IPS DF 4.7 (cell line): ENCODE results near the gene PTPRD.
"Not testable (repeated sequence)": the region's sequence is repeated elsewhere in the genome, so short reads cannot be mapped to it uniquely, and the experiment has no call there.

ENCODE experiments used
- DNase-seq: peaks from one replicate; pipeline ENCODE4 v3.0.0-alpha.2; 2013; ENCODE audit warnings: low spot score; ENCODE audit errors: extremely low read depth

Gene PTPRD

DNA sequence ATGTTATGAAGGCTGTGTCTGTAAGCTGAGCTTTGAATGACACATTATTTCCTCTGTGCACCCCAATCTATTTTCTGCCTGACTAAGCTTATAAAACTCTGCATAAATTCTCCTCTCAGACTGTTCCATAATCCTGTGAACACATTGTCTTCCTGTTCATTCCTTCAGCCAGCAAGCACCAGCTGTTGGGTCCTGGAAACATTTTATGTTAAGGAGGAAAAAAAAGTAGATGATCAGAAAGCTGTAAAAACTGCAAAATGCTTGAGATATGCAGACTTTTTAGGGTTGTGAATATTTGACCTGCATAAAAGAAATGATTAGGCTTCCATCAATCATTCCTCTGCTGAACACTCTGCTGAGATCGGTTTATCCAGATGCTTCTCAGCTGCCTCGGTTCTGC lies 1567.2 kb downstream of the PTPRD start:
- no peak for DNase-seq

DNA sequence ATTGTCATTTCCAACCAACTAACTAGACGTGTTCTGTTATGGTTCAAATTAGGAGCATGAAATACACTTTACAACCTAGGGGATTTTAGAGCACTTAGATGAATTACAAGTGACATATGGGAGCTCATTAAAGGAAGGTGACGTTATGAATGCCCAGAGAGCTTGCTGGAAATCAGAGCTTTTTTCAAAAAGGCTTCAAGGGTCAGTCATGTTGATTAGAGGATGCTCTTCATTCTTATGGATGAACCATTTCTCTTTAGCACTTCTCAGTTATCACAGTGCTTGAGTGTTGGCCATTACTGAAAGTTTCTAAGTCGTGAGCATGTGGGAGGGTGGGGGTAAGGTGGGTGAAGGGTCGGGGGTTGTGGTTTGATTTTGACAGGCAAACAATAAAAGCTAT lies 1567.7 kb downstream of the PTPRD start:
- DNase-seq, result no peak

DNA sequence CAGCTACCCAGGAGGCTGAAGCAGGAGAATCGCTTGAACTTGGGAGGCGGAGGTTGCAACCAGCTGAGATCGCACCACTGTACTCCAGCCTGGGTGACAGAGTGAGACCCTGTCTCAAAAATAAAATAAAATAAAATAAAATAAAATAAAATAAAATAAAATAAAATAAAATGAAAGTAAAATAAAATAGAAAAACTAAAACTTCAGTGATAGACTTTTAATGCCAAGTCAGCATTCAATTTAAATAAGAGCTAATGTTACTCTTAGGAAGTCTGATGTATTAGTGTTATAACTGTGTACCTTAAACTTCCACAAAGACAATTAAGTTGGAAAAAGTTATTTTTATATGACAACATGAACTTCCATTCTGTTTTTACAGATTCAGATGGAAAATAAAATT lies 1569.0 kb downstream of the PTPRD start:
- DNase-seq, result not testable (repeated sequence)

DNA sequence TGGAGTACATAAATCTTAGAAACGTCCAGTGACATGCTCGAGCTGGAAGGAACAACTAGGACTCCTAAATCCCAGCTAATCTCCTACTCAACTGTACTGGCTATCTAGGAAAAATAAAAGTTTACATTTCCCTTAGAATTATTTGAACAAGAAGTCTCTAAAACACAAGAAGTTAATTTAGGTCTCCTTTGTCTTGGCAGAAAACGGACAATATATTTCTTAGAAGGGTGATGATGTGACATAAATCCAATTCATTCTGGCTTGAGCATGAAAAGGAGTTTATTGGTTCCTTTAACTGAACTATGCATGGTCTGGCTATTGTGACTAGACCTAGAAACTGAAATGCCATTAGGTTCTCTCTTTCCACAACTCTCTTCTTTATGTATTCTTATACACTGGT lies 1571.0 kb downstream of the PTPRD start:
- DNase-seq, result no peak

DNA sequence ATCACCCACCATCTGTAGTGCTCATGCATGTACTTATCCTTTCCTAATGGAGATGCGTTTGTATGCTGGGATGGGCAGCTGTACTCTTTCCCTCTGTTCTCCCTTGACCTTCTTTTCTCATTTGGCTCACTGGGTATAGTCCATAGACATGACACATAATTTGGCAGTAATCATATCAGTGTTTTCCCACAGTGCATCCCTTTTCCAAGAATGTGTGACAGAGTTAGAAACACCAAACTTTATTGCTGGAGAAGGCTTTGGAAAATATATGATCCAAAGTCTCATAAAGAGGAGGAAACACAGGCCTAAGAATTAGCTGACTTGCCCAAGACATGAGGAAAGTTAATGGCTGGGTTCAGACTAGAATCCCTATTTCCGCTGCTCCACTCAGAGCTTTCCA lies 1579.8 kb downstream of the PTPRD start:
- no peak for DNase-seq

DNA sequence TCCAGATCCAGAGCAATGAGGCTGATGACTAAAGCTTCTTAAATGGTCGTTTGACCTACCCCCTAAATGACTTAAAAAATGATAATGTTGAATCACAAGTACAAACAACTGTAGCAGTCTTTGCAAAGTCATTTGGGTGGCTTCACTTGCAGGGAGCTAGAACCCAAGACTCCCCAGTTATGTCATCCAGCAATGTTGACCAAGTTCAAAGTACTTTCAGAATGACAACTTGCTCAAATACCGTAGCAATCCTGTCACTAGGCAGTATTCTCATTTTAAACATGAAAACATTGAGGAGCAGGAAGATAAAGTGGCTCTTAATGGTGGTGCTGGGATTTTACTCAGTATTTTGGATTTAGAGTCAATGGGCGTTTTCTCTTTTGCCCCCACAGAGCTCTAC lies 1596.2 kb downstream of the PTPRD start:
- no peak for DNase-seq

DNA sequence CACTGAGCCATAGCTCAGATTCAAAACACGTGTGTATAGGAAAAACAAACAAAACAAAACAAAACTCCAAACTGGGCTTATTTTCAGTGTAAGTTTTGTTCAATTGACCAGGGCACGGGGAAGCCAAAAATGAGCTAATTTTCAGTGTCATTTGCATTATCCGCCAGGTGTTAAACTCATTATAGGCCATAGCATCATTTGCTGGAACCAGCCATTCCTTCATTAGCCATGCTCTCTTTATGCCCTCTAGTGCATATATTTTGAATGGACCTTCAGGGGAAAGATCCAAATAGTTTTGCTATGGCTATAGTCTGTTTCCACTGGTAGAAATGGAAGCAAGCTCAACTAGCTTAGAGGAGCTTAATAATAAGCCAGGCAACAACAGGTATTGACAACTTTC lies 1608.0 kb downstream of the PTPRD start:
- DNase-seq, result no peak

DNA sequence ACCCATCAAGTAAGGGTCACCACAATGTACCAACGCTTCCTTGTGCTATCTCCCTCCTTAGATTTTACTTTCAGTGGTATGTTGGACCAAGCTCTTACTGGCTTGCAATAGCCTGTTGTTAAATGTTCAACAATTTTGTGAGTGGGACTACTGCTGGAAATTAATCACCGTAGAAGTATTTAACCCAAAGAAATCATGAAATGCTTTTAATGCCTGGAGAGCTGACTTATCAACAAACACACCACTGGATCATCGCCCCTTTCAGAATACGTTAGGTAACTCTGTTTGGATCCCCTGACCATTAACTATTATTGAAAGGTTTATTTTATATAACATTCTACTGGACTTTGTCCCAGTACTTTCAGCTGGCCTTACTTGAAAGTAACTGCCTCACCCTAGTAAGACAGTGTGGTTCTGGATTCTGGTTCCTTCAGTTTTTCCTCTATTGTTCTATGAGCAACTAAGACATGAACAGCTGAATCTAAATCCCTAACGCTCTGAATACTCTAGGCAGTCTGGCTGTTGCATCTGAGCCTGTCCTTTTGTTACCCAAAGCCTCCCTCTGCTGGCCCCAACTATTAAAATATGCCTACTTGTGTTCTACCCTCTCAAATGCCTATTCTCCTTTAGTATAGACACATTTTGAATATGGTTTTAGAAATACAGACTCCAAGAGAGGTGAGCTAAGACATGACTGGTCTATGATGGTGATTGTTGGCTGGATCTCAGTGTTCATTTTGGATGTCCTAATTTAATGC lies 1609.8 kb downstream of the PTPRD start:
- no peak for DNase-seq

DNA sequence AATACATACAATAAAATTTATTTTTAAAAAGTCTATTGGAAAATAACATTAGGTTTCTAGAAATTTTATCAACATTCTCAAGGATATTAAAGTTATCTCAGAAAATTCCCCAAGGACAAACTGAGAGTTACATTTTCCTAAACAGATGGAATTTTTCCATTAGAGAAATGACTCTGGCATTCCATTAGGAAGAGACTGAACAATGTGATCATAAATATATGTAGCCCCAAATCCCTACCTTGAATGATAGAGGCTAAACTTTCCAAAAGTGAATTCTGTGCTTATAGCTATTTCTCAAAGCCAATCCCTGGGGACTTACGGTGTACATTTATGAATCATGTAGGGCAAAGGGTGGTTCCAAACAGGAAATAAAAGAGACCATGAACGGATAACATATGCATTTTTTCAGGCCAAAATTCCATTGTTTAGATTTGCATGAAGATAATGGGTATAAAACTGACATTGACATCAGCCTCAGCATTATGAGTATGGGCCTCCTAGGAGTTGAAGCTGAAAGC lies 1632.2 kb downstream of the PTPRD start:
- no peak for DNase-seq

DNA sequence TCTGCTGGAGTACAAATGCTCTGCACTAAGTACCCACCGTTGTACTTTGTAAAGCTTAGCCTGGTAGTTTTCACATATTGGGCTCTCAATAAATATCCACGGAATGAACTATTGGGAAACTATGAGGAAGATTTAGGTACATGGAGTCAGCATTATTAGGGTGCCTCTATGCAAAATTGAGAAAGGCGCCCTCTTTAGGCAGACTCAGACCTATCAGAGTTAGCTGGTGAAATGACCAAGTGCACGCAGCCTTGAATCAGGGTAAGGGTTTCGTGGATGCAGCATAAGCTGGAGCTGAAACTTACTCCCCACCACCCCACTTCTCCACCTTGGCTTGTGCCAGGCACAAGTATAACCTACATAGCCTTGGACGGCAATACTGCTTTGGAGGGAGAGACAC lies 1634.5 kb downstream of the PTPRD start:
- no peak for DNase-seq

DNA sequence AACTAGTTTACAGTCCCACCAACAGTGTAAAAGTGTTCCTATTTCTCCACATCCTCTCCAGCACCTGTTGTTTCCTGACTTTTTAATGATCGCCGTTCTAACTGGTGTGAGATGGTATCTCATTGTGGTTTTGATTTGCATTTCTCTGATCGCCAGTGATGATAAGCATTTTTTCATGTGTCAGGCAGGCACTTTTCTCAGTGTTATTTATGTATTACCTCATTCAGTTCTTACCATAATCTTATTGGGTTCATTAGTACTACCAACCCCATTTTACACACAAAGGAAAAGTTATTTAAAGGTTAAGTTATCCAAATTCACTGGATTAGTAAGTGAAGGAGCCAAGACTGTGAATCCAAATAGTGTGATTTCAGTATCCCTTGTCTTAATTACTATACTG lies 1644.5 kb downstream of the PTPRD start:
- not testable (repeated sequence) for DNase-seq

DNA sequence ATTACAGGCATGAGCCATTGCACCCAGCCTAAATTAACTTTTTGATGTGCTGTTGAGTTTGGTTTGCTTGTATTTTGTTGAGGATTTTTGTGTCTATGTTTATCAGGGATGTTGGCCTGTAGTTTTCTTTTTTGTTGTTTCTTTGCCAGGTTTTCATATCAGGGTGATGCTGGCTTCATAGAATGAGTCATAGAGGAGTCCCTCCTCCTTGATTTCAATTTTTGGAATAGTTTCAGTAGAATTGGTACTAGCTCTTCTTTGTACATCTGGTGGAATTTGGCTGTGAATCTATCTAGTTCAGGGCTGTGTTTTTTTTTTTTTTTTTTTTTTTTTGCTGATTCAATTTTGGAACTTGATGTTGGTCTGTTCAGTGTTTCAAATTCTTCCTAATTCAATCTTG lies 1648.9 kb downstream of the PTPRD start:
- no peak for DNase-seq

DNA sequence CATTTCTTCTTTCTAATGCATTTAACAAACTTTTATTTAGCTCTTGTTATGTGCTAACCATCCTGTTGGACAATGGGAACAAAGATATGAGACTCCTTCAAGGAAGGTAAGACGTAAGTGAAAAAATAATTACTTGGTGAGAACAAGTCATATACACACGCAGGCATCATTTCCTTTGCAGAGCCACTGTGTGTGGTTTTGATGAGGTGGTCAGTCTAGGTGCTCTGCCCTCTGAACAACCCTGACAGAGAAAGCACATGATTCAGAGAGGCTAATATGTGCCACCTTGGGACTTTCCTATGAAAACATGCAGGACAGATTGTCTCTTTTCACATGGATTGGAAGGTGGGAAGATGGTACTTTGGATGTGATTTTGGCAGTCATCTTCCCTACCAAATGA lies 1650.7 kb downstream of the PTPRD start:
- DNase-seq, result no peak

DNA sequence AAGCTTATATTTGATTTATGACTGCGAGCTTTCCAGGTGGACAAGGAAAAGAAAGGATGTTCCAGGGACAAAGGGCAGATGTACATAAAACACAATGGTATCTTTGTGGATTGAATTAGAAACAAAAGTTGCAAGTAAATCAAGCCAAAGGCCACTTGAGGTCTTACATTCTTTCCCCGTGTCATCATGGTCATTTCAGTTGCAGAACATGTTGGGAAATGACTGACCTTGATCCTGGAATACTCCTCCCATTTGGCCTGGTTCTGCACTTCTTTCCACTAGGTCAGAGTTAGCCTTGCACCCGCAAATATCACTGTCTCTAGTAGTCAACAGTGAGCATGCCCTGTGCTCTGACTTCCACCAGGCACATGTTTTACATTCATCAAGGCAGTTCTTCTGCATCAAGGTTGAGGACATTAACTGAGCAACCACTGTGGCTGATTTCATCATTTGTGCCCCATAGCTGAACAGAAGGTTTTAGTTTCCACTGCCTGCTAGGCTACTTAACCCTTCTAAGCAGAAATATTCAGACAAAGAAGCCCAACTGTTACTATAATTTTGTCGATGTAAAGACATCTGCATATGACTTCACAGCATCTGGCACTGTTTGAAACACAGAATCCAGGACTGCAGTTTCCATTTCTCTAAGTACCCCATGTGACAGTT lies 1651.5 kb downstream of the PTPRD start:
- DNase-seq, result no peak

DNA sequence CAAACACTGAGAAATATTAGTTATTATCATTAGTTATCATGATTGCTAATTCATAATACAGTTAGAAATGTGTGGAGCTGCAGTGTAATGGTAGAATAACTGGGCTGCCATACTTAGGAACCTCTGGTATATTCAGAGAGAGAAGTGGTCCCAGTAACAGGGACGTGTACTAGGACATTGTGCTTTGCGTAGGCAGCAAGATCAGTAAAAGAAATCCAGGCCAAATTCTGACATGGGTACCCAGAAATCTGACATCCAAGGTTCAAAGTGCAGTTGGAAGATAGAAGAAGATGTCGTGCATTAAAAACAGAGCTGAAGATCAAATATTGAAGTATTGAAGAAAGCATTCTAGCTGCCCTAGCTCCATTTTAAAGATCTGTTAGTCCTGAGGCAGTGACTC lies 1652.5 kb downstream of the PTPRD start:
- no peak for DNase-seq

DNA sequence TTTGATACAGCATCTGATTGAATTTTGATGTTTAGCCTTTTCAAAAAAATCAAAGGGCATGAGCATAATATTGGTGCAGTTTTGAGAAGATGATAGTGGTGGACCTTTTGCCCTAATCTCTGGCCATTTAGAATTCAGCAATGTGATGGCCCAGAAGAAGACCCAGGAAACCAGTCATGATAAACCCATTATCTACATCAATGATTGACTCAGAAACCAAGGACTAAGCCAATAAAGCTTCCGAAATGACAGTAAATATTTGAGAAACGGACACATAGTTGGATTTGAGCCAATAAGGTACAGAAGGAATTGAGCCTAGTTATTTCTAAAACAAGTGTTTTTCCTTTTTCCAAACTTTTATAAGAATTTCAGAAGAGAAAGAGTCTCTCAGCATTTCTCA lies 1654.4 kb downstream of the PTPRD start:
- no peak for DNase-seq

DNA sequence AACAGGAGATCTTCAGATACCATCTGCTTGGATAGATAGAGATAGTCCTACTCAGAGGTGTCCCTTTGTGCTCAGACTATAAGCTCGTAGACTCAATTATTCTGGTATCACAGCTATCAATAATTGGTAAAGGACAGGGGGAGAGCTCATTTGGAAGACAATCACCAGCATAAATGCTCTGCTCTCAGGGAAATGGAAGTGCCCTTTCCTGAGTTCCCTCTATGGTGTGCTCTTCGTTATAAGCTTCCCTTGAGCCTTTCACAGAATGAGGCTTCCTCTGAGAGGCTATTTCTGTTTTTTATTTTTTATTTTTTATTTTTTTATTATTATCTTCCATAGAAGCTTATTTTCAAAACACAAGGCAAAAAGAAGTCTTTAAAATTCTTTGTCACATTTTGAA lies 1657.5 kb downstream of the PTPRD start:
- no peak for DNase-seq

DNA sequence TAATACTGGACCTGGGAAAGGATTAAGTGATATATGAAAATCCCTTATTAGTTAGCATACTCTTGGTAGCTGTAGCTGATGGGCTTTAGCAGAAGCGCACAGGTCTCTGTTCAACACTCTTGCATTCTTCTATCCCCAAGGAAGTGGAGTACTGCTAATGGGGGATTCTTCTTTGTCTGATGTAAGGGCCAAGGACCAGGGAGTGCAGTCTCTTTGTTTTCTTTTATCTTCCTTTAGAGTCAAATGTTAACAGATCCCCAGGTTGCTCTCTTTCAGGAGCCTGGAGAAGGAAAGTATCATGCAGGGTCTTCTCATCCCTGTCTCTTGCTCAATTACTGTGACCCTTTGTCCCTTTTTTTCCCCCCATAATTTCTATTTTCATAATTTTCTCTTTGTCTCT lies 1666.3 kb downstream of the PTPRD start:
- DNase-seq, result no peak

DNA sequence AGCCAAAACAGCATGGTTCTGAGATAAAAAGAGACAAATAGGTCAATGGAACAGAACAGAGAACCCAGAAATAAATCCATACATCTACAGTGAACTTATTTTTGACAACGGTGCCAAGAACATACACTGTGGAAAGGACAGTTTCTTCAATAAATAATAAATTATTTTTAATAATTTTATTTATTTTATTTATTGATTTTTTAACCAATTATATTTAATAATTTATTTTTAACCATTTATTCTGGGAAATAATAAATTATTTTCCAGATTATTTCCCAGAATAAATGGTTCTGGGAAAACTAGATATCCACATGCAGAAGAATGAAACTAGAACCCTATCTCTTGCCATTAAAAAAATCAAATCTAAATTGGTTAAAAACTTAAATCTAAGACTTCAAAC lies 1669.4 kb downstream of the PTPRD start:
- no peak for DNase-seq

DNA sequence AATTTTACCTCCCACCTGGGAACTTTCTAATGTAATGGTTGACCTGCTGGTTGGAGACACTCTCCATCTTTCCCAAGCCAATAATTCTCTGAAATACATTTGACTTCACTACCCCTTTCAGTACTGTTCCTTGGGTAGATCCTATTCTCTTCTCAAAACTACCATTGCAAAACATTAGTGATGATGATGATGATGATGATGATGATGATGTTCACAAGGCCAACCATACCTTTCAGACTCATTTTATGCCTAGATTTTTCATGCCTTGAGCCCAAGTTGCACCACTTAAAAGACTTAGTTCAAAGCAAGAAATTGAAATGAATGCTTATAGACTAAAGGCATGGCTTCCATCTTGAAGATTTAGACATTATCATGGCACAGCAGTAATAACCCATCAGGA lies 1672.2 kb downstream of the PTPRD start:
- DNase-seq, result no peak

DNA sequence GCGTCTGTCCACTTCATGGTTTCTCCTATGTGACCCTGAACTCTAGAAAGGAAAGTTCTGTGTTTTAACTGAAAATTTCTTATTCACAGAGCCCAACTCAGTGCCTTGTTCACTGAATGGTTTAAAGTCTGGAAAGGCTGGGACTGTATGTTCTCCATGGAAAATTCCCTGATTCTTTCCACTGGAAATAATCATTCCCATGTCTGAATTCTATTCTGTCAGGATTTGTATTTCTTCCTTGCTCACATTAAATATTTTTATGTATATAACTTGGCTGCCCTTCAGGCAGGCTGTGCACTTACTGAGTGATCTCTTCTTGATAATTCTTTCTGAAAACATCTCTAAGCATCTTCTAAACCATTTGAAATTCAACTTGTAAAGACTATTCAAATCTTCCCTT lies 1686.3 kb downstream of the PTPRD start:
- no peak for DNase-seq

DNA sequence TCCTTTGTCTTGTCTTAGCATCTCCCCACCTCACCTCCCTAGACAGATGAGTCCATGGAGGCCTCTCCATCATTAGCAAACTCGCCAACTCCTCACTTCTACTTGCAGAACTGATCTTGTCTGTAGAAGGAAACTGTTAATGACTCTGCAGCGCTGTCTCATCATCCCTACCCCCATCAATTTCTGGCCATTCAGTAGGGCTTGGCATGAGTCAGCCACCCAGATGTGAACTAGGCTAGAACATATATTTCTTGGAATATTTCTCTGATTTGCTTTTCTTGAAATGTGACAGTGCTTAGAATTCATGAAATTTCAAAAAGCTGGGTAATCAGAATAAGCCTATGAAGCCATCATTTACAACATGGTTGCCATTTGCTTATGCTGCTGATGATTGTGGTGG lies 1688.2 kb downstream of the PTPRD start:
- no peak for DNase-seq
